ENCODE results near the gene LPP.

The LPP gene

DNA sequence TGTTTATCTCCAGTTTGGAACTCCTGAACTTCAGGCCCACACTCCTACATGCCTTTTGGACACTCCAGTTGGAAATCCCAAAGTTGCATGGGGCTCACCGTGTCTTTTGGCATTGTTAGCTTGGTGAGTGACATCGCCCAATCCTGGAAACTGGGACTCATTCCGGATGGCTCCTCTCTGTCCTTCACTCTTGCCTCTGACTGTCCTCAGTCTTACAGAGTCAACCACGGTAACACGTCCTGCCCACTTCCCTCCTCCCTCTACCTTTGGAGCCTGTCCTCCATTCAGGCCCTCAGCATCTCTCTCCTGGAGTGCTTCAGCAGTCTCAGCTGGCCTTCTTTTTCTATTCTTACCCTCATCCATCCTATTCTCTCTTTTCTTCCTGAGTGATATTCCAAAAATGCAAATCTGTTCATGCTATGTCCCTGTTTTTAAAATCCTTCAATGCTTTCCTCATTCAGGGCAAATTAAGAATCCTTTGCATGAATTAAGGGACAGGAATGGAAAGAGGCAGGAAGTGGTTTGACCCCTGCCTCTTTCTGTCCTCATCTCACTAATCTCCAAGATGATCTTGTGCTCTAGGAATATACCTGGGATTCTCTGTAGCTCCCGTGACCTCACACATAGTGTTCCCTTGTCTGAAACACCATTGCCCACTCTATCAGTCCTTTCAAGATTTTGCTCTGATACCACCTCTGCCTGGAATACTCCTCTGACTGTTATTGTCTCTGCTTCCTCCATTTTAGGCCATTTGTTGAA is 42.5 kb downstream of the LPP start:
- no peak for DNase-seq (ENCODE audit: low read depth, low spot score)

- no peak for DNase-seq (ENCODE audit: low read depth, low spot score)
These were observed 43.5 kb downstream of the LPP start for GRCh38 chr3:188197388-188197847.

GRCh38 chr3:188198001-188198400 is 44.0 kb downstream of the LPP start:
- DNase-seq (ENCODE audit: low read depth, low spot score): no peak

DNA sequence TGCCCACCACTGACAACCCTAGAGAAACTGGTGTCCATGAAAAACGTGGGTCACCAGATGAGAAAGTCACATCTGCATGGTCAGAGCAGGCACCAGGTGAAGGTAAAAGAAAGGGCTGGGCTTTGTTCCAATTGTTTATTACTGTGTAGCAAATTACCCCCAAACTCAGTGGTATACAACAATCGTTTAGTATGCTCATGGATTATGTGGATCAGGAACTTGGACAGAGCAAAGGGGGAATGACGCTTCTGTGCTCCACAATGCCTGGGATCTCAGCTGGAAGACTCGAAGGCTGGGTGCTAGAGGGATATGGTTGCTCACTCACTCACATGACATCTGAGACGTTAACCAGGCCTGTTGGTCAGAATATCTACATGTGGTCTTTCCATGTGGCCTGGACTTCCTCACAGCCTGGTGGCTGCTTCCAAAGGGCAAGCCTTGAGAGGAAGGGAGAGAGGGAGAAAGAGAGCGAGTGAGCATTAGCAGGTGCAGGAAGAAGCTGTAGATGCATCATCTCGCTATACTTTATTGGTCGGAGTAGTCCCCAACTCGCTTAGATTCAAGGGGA is 44.9 kb downstream of the LPP start:
- DNase-seq (ENCODE audit: low read depth, low spot score): no peak

DNA sequence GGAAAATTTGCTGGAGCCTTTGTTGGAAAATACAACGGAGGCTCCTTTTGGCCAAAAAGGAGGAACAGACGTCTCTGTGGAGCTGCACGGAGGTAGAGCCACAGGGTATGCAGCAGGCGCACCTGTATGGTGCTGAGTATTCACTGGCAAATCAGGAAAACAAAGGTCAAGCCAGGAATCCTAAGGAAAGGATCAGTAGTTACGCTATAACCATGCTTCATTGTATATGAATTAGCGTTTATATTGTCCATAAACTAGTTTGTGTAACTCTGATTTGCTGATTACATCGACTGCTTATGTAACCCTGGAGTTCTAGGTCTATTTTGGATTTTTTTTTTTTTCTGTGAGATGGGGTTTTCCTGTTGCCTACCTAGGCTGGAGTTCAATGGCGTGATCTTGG is 45.4 kb downstream of the LPP start:
- DNase-seq (ENCODE audit: low read depth, low spot score): no peak

DNA sequence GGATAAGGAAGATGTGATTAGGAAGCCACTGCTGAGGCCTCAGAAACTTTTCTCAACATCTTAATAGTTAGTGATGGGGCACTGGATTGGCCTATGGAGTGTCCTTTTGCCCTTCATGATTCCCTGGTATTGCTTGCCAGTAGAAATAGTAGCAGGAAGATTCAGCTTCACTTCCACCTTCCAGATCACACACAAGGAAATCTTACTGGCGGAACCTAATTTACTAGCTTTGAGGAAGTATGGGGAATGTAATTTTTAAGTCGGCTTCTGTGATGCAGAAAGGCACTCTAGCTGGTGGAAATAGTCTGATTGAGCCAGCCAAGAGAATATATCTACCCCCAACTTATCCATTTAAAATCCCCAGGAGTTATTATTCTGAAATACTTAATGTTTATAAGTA is 46.5 kb downstream of the LPP start:
- DNase-seq (ENCODE audit: low read depth, low spot score): no peak

DNA sequence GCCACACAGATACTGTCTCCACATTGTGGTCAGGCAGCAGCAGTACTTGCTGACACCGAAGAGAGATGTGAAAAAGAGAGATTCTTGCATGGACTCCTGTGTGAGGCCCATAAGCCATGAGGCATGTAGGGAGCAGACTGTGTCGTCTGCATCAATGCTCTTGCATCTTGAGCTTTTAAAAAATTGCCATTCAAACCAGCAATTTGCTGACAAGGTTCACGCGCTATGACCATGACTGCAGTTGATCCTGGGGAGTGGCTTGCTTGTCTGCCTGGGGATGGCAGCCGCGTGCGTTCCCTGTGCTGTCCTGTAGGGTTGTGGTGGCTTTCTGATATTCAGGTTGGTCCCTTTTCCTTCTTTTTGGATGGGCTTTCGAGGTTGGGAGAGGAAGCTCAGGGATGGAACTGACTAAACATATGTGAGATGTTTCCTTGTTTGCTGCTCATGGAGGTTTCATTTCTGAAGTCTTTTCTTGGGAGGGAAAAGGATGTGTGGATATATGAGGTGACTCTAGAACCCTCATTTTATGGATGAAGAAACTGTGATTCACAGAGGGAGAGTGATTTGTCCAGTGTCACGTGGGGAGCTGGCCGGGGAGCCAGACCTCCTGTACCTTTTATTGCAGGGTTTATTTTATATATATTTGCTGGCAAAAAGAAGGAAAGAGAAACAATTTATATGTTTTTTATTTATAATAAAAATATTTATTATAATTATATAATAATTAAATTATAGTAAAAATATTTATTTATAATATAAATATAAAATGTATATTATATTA is 48.6 kb downstream of the LPP start:
- no peak for DNase-seq (ENCODE audit: low read depth, low spot score)

GRCh38 chr3:188204526-188204925 is 50.6 kb downstream of the LPP start:
- DNase-seq (ENCODE audit: low read depth, low spot score): no peak

DNA sequence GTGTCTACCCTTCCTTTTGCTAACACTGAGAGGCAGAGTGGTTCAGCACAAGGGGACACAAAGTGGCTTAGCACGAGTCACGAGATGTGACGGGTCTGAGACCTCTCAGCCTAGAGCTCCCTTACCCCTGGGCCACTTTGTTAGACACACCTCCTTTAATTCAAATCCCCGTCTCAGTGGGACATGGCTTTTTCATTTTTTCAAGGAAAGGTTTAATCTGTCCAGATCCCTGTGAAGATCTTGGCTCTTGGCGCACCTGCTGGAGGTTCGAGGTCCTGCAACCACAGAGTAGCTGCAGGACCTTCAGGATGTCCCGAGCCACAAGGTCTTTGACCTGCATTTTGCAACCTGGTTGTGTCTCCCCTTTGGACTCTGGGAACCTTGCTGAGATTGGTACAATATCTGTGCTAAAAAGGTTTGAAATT is 52.0 kb downstream of the LPP start:
- no peak for DNase-seq (ENCODE audit: low read depth, low spot score)

- DNase-seq (ENCODE audit: low read depth, low spot score): no peak
These were observed 52.8 kb downstream of the LPP start for GRCh38 chr3:188206787-188207186.

DNA sequence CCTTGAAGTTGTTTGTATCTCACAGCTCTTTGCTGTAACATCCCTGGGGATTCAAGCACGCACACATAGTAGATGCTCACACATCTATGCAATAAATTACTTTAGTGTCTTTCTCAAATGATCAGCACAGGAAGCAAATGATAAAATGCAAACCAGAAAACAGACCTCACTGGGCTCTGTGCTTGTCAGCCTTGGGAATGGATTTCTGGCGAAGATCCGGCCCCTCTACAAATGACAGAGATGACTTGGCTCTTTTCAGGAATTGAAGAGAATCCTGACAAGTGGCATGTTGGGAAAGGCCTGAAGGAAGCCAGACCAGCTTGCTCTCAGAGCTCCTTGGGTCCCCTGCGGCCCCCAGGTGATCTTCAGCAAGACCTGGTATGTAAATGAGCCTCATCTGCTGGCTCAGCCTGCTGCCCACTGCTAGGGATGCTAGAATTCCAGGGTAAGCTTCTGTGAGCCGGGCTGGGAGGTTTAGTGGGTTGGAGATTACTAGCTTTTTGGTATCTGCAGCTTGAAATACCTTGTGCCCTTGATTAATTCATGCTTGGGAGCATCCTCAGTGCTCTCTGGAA is 54.1 kb downstream of the LPP start:
- no peak for DNase-seq (ENCODE audit: low read depth, low spot score)

GRCh38 chr3:188208516-188208981 is 54.6 kb downstream of the LPP start:
- no peak for DNase-seq (ENCODE audit: low read depth, low spot score)

GRCh38 chr3:188209034-188209433 is 55.1 kb downstream of the LPP start:
- no peak for DNase-seq (ENCODE audit: low read depth, low spot score)

DNA sequence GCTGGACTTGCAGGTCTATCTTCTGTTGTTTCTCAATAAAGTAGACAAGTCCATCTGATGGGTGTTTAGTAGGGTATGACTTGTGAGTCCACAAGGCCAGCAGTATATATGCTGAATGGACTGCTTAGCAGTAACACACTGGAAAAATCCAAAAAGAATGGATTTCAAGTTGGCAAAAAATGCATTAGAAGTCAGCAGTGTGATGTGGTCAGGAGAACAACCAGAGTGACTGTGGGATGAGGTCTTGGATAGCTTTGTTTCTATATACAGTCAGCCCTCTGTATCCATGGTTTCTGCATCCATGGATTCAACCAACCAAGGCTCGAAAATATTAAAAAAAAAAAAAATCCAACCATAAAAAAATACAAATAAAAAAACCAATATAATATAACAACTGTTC is 55.8 kb downstream of the LPP start:
- no peak for DNase-seq (ENCODE audit: low read depth, low spot score)

DNA sequence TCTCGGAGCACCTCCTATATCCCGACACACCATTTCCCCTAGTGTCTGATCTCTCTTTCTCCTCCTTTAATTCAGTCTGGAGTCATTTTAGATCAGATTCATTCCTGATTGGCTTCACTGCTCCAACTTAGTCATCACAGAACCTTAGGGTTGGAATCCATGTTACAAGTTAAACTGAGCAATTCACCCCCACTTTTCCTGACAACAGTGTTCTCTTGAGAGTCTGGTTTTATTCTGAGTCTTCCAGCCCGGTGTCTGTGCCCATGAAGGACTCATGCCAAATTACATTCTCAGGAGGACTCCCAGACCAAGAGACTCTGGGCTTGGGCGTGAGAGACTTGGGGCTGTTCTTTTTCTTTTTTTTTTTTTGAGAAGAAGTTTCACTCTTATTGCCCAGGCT is 57.5 kb downstream of the LPP start:
- no peak for DNase-seq (ENCODE audit: low read depth, low spot score)

DNA sequence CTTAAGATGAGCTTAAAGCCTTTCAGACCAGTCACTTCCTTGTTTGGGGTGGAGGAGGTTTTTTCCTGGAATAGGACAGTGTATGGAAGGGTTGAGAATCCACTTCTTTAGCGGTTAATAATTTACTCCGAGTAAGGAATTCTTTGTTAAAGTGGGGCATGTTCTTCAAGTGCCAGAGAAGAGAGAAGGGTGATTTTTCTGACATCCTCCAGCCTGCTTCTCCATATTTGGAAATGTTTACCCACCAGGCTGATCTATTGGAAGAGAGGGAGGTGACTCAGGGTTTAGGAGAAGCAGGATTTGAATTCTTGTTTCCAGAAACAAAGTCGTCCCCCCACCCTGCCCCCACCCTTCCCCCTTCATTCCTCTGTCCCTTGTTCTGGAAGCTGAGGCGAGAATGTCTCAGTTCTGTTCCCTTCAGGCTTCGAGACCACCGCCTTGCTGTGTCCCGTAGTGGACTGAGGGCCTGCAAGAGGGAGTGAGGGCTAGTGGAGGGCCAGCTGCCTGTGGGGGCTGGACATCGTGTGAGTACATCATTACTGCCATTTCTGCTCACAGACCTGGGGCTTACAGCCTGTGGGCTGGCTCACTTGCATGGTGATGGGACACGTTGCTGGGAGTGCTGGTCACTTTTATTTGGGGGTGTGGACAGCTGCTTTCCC is 58.5 kb downstream of the LPP start:
- no peak for DNase-seq (ENCODE audit: low read depth, low spot score)

- no peak for DNase-seq (ENCODE audit: low read depth, low spot score)
These were observed 60.5 kb downstream of the LPP start for GRCh38 chr3:188214442-188214841.

DNA sequence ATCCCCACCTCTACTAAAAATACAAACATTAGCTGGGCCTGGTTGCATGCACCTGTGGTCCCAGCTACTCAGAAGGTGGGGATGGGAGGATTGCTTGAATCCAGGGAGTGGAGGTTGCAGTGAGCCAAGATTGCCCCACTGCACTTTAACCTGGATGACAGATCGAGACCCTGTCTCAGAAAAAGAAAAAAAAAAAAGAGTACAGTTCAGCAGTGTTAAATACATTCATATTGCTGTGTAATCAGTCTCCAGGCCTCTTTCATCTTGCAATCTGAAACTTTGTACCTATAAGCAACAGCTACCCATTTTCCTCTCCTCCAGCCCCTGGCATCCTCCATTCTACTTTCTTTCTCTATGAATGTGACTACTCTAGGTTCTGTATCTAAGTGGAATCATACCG is 61.2 kb downstream of the LPP start:
- DNase-seq (ENCODE audit: low read depth, low spot score): no peak

DNA sequence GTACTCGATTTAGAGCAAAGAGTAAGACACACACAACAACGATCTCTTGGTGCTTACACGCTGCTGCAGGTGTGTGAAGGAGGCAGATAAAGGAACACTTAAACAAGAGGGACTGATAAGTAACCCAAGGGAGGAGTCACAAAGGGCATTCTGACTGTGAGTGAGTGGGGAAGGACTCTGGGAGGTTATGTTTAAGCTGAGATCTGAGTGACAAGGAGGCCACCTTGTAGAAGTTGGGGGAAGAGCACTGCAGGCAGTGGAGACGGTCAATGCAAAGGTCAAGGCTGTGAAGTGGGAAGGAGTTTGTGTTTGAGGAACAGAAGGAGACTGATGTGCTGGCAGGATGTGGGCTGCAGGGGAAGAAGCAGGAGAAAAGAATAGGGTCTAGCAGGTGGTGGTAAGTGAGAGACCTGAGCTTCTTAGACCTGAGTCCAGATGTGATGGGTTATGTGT is 63.1 kb downstream of the LPP start:
- DNase-seq (ENCODE audit: low read depth, low spot score): no peak

DNA sequence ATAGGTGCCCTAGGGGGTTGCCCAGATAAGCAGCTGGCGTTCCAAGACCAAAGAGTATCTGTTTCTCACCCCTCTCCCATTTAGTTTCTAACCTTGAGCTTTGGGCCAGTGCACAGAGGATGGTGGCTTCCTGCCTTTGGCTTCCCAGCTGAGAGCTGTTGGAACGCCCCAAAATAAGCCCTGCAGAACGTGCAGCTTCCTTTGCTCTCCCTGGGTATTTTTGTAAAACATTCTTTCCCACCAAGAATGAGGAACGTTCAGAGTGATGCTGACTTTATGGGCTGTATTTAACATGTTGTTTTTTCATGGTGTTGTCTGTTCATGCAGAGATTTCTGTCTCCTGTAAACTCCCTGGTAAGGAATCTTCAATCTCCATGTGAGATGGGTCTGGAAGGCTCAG is 63.8 kb downstream of the LPP start:
- DNase-seq (ENCODE audit: low read depth, low spot score): no peak

DNA sequence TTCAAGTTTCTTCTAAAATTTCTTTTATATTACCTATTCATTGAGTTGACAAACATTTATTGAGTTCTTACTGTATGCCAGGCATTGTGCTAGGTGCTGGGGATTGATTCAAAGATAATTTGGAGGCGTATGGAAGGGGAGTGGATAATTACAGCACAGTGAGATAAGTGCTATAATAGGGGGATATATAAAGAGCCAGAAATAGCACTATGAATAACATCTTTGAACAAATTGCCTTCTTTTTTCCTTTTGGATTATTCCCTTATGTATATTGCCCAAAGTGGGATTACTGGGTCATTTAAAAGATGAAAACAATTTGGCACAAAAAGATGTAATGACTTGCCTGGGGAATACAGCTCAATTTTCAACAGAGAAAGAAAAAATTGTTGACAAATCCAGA is 64.6 kb downstream of the LPP start:
- DNase-seq (ENCODE audit: low read depth, low spot score): no peak

DNA sequence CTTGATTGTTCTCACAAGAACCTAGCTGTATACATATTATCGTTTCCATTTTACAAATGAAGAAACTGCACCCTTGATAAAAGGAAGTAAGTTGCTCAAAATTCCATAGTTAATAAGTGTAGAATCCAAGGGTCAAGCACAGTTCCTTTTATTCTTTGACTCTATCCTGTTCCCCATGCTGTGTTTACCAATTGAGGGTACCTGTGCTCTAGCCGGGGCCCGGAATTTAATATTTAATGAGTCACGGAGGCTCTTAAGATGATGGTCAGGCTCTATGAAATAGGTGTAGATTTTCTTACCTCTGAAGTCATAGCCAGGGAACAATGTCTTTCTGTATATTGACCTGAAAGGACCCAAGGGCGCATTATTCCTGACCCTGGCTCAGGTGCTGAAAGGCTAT is 65.2 kb downstream of the LPP start:
- no peak for DNase-seq (ENCODE audit: low read depth, low spot score)

All from activated naive CD8-positive, alpha-beta T cell treated with anti-CD3 and anti-CD28 coated beads, Interleukin-2, amount 50 U/mL, for 16 hours (primary cell).